ENCODE measurements around the gene RCBTB1.
"Not testable (repeated sequence)": the region's sequence is repeated elsewhere in the genome, so short reads cannot be mapped to it uniquely, and the experiment has no call there.

Gene RCBTB1

GRCh38 chr13:49499889-49500660, 85.3 kb downstream of the RCBTB1 start:
- DNase-seq: no peak

GRCh38 chr13:49498206-49498605, 87.2 kb downstream of the RCBTB1 start:
- DNase-seq: no peak

GRCh38 chr13:49497272-49497671, 88.1 kb downstream of the RCBTB1 start:
- no peak for DNase-seq

GRCh38 chr13:49496837-49497236, 88.5 kb downstream of the RCBTB1 start:
- not testable (repeated sequence) for DNase-seq

- DNase-seq: no peak
These were observed 89.3 kb downstream of the RCBTB1 start, which contains the start of gene PHF11 for GRCh38 chr13:49495783-49496762. TSS of gene PHF11 (plus strand) at chr13:49495953. CDS start at chr13:49496002, 49 bp downstream.

GRCh38 chr13:49494645-49495044, 90.7 kb downstream of the RCBTB1 start:
- DNase-seq: no peak

GRCh38 chr13:49488563-49488962, 96.8 kb downstream of the RCBTB1 start:
- no peak for DNase-seq

All from NCI-H187 treated with DMSO at 0.1 percent for 48 hours (cell line).